Fibroblast of lung (primary cell): ENCODE data around the gene C12orf60.

Experiments used
- CTCF ChIP-seq, 2 donors: IDR thresholded peaks in 1 of 2; conservative IDR thresholded peaks in 1 of 2; 1 replicate in 1 of 2; 2 replicates in 1 of 2; pipeline ENCODE4 v1.5.1; 2011 to 2012; ENCODE audit warnings: low read length in 2 of 2, control low read depth in 1 of 2, inconsistent platforms in 1 of 2, low read depth in 1 of 2, mild to moderate bottlenecking in 1 of 2
- EZH2 ChIP-seq: IDR thresholded peaks from 2 replicates; pipeline ENCODE4 v1.5.1; 2012; ENCODE audit warnings: low read length, control low read depth, mild to moderate bottlenecking; ENCODE audit errors: missing control alignments

- TF ChIP-seq CTCF (conservative IDR thresholded peaks at IDR 0.05 in 1 of 2, IDR thresholded peaks at IDR 0.05 in 1 of 2; ENCODE audit: low read depth in 1 of 2, low read length in 2 of 2) (no peak), EZH2 (no peak)
Measured at GRCh38 chr12:14768823-14769405, 34.6 kb upstream of the C12orf60 start.
